ENCODE data around the gene ANKS3.

The ANKS3 gene

DNA sequence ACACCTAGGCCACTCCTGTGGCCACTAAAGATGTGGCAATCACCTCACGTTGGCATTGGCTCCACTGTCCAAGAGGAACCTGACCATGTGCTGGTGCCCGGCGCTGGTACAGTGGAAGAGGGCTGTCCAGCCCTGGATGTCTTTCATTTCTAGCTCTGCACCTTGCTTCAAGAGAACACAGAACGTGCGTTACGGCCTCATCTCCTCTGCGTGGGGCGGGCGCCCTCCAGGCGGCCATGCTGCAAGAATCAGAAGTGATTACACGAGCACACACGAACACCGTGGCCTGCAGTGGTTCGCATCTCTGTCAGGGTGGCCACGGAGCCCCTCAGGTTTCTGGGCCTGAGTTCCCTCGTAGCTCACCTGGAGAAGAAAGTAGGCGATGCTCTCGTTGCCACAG lies 7.5 kb downstream of the ANKS3 start:
- TF ChIP-seq, protein P1, sequence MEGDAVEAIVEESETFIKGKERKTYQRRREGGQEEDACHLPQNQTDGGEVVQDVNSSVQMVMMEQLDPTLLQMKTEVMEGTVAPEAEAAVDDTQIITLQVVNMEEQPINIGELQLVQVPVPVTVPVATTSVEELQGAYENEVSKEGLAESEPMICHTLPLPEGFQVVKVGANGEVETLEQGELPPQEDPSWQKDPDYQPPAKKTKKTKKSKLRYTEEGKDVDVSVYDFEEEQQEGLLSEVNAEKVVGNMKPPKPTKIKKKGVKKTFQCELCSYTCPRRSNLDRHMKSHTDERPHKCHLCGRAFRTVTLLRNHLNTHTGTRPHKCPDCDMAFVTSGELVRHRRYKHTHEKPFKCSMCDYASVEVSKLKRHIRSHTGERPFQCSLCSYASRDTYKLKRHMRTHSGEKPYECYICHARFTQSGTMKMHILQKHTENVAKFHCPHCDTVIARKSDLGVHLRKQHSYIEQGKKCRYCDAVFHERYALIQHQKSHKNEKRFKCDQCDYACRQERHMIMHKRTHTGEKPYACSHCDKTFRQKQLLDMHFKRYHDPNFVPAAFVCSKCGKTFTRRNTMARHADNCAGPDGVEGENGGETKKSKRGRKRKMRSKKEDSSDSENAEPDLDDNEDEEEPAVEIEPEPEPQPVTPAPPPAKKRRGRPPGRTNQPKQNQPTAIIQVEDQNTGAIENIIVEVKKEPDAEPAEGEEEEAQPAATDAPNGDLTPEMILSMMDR (IDR thresholded peaks at IDR 0.05; ENCODE audit: insufficient read depth, low read depth, low read length, missing control alignments) = no peak
- no peak overlapping the region for H3K4me3 ChIP-seq (ENCODE audit: low read length)
- DNase-seq (ENCODE audit: low read depth) = no peak

GRCh38 chr16:4724661-4725270 lies 9.3 kb downstream of the ANKS3 start:
- no peak for DNase-seq (ENCODE audit: low read depth)
- TF ChIP-seq, protein P1 (IDR thresholded peaks at IDR 0.05; ENCODE audit: insufficient read depth, low read depth, low read length, missing control alignments) = no peak
- no peak overlapping the region for H3K4me3 ChIP-seq (ENCODE audit: low read length)

GRCh38 chr16:4723071-4723767 lies 10.9 kb downstream of the ANKS3 start:
- no peak for DNase-seq (ENCODE audit: low read depth)
- H3K4me3 ChIP-seq (ENCODE audit: low read length) = no peak overlapping the region
- TF ChIP-seq, protein P1 (IDR thresholded peaks at IDR 0.05; ENCODE audit: insufficient read depth, low read depth, low read length, missing control alignments) = no peak

DNA sequence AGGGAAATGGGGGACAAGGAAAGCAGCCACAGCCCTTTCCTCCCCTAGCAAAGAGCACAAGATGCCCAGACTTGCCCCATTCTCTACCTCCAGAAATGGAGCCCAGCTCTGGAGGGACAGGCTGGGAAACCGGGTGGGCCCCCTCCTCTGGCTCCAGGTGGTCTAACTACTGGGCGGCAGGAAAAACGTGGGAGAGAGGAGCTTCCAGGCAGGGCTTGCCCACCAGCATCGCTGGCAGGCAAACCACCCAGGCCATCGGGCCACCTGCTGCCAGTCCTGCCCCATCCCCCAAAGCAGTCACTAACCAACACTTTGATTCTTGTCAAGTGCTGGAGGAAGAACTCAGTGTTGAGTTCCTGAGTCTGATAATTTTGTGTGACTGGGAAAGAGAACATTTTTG lies 15.6 kb downstream of the ANKS3 start:
- TF ChIP-seq, protein P1 (IDR thresholded peaks at IDR 0.05; ENCODE audit: insufficient read depth, low read depth, low read length, missing control alignments) = no peak
- no peak for DNase-seq (ENCODE audit: low read depth)
- H3K4me3 ChIP-seq (ENCODE audit: low read length) = no peak overlapping the region

- H3K4me3 ChIP-seq (ENCODE audit: low read length) = no peak overlapping the region
- TF ChIP-seq, protein P1 (IDR thresholded peaks at IDR 0.05; ENCODE audit: insufficient read depth, low read depth, low read length, missing control alignments) = no peak
- DNase-seq (ENCODE audit: low read depth) = no peak
Measured at GRCh38 chr16:4714996-4715395, 19.1 kb downstream of the ANKS3 start.

DNA sequence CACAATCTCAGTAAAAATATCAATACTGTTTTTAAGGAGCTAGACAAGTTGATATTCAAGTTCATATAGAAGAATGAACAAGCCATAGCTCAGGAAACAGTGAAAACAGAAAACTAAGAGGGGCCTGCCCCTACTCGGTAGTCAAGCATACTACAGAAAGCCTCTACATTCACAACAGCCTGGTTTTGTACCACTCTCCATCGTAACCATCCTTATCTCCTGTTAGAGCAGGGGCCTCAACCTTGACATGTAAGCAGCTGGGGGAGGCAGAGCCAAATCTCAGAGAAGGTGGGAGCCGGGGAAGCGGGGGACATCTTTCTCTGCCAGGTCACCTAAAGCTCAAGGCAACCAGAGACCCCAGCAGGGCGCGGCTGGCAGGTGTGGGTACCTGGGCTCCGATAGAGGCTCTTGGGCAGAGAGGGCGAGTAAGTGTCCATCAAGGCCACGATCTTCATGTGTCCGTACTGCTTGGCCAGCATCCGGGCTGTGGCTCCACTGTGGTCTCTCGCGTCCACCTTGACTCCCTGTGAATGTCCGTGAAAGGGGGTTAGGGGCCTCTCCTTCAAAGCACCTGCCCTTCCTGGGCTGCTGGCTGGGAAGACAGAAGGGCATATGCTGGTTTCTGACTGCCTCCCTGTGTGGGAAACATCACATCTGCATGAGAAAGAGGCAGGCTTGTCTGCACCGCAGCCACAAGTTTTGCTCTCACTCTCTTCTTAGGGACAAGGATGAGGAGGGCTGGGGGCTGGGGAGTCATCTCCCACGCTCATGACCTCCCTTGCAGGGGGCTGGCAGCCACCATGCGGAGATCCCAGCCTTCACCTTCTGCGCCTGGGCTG lies 20.2 kb downstream of the ANKS3 start:
- H3K4me3 ChIP-seq (ENCODE audit: low read length) = no peak overlapping the region
- TF ChIP-seq, protein P1 (IDR thresholded peaks at IDR 0.05; ENCODE audit: insufficient read depth, low read depth, low read length, missing control alignments) = no peak
- no peak for DNase-seq (ENCODE audit: low read depth)
